NCI-H345 treated with DMSO at 0.1 percent for 48 hours (cell line): ENCODE data around the gene NID1.
"Not testable (repeated sequence)": the region's sequence is repeated elsewhere in the genome, so short reads cannot be mapped to it uniquely, and the experiment has no call there.

Experiments
- DNase-seq: peaks from one replicate; lab custom pipeline; 2025; ENCODE audit not compliant: unreplicated experiment; lab: John Stamatoyannopoulos, UW

The NID1 gene

DNA sequence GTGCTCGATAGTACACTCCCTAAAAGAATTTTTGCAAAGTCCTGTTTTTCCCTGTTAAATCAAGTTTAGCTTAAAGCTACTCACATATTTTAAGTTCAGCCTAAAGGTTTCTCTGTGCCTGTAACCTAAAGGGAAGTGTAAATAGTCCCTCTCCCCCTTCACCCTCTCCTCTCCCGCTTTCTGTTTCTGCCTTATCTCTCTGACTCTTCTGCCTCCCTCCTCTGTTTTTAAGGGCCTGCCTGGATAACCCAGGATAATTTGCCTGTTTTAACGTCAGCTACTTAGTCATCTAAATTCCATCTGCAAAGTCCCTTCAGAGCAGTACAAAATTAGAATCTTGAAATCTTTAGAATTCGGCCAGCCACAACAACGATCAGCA lies 92.6 kb downstream of the NID1 start:
- DNase-seq: no peak

DNA sequence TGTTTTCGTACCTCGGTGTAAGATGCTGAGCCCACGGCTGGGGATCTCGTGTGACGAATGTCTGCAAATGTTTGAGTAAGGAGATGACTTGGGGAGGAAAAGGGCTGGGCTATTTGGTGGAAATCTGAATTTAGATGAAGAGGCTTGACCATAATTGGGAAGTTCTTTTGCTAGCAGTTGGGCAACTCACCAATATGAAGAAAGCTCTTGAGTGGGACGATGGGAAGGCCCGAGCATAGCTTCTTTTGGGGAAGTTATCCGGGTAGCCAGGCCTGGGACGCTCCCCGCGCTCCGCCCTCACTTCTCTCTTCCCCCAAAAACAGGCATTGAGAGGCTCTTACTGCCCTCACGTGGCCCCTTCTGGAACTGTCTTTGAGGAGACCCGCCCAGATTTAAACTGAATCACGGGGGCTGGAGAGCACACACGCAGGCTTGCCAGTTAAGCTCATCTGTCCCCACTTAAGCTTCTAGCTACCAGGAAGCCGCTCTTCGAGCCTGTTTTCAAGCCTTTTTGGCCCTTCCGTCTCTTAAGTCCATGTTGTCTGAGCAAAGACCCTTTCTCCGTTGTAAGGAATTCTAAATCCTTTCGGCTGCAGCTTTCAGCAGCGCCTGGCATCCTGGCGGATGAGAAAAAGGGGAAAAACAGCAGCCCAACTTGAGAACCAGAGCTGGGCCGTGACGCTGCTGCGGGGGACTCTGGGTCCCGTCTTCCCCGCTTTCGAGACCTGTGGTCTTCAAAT lies 93.1 kb downstream of the NID1 start:
- peak; percentile 87 for DNase-seq

DNA sequence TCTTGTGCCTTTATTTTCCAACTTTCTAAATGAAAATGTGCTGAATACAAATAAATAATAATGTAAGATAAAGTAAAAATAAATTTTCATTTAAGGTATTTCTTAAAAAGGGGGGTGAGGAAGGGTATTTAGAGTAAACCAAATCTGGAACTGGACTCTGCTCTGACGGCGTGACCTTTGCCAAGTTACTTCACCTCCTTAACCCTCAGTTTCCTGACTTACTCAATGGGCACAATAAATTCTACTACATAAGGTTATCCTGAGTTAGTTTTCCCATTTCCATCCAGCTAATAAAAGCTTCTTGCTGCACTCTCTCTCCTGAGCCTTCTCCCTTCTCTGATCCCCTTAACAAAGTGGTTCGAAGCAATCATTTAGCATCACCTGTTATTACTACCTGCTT lies 93.9 kb downstream of the NID1 start:
- no peak for DNase-seq

DNA sequence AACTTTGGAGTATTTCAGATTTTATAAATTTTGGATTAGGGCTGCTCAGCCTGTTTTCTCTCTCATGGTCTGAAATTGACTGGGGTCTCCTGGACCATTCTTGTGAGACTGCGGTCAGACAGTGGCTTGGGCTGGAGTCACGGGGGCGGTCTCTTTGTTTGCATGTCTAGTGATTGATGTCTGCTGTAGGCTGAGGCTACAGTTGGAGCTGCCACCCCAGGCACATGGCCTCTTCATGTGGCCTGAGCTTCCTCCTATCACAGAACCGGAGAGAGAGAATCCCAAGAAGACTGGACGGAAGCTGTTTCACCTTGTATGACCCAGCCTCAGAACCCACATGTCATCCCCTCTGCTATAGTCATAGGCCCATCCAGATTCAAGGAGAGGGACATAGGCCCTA lies 96.1 kb downstream of the NID1 start:
- no peak for DNase-seq

DNA sequence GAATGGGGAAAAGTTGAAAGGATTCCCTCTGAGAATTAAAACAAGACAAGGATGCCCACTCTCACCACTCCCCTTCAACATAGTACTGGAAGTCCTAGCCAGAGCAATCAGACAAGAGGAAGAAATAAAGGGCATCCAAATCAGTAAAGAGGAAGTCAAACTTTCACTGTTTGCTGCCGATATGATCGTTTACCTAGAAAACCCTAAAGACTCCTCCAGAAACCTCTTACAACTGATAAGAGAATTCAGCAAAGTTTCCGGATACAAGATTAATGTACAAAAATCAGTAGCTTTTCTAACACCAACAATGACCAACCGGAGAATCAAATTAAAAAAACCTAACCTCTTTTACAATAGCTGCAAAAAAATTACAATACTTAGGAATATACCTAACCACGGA lies 98.8 kb downstream of the NID1 start:
- DNase-seq: not testable (repeated sequence)

DNA sequence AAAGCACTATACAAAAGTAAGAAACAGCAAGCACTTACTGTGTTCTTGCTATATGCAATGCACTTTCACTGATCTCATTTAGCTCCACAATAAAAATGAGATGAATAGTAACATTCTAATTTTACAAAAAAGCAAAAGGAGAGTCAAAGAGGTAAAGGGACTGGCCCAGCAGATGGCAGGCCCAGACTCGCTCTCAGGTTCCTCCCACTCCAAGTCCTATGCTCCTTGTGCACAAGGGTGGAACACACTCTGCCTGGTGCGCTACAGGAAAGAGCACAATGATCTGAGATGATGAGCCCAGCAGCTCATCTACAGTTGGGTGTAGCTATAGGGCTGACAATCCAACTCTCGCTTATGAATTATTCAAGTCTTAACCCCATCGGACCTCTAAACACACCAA lies 104.1 kb downstream of the NID1 start:
- DNase-seq: no peak

DNA sequence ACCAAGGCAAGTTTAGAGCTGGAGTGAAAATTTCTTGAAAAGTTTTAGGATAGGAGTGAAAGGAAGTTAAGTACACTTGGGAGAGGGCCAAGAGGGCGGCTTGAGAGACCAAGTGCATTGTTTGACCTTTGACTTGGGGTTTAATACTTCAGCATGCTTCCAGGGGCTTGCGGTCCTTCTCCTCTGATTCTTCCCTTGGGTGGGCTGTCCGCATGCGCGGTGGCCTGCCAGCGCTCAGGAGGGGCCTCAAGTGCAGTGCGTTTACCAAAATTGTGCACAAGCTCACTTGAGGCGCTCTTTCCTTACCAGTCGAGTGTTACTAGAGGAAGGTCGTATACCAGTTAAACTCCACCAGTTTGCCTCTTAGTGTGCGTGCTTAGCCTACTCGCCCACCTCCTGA lies 106.9 kb downstream of the NID1 start:
- DNase-seq: no peak

DNA sequence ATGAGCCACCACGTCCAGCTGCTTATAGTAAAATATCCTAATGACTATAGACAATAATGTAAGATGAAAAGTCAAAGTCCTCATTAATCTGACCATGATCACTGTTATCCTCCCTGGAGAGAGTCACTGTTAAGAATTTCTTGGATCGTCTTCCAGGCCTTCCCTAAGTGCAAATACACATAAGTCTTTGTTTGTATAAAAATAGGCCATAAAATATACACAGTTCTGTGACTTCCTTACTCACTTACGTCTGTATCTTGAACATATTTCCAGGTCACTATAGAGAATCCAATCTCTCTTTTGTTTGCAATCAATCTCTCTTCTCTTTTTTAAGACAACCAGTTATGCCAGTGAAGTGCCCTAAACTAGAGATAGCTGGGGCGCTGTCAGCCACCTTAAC lies 109.1 kb downstream of the NID1 start:
- DNase-seq: no peak

DNA sequence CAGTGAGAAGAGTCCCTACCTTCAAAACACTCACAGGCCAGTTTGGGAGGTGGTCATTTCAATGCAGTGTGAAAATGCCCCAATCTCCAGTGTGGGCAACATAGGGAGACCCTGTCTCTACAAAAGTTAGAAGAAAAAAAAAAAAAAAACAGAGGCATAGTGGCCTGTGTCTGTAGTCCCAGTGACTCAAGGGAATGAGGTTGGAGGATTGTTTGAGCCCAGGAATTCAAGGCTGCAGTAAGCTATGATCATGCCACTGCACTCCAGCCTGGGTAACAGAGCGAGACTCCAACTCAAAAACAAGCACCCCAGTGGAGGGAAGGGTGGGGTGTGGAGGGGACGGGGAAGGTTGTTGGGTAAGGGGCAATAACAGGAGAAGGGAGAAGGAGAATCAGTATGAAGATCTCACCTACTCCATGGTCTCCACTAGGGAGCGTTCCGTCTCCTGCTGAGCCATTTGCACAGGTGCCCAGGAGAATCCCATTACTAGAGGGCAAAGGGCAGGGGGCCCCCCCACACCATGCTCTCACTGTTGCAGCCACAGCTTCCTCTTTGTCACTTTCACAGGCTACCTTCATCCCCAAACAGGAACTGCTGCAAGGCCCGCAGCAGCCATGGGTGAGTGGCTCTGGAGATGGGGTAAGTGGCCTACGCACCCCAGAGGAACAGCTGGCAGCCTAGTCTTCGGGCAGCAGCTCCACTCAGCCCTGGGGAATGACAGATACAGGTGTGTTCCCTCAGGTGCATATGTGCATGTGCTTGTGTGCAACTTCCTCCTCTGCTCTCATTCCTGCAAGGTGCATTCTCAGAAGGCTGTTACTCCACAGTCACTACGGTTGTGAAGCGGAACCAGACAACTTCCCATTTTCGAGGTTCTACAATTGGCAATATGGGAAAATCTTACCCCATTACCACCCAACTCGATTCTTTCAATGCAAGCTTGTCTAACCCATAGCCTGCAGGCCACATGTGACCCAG lies 110.3 kb downstream of the NID1 start:
- DNase-seq: no peak

- DNase-seq: no peak
Measured at GRCh38 chr1:235953801-235954200, 111.1 kb downstream of the NID1 start.

DNA sequence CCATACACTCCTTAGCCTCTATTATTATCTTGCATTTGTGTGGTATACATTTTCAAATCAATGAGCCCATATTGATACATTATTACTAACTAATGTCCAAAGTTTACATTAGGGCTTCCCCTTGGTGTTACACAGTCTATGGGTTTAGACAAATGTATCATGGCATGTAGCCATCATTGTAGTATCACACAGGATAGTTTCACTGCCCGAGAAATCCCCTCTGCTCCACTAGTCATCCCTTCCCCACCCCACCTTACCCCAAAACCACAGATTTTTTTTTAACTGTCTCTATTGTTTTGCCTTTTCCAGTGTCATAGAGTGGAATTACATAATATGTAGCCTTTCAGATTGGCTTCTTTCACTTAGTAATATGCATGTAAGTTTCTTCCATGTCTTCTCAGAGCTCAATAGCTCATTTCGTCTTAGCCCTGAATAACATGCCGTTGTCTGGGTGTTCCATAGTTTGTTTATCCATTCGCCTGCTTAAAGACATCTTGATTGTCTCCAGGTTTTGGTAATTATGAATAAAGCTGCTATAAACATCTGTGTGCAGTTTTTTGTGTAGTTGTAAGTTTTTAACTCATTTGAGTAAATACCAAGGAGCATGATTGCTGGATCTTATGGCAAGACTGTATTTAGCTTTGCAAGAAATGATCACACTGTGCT lies 111.8 kb downstream of the NID1 start:
- DNase-seq: no peak

DNA sequence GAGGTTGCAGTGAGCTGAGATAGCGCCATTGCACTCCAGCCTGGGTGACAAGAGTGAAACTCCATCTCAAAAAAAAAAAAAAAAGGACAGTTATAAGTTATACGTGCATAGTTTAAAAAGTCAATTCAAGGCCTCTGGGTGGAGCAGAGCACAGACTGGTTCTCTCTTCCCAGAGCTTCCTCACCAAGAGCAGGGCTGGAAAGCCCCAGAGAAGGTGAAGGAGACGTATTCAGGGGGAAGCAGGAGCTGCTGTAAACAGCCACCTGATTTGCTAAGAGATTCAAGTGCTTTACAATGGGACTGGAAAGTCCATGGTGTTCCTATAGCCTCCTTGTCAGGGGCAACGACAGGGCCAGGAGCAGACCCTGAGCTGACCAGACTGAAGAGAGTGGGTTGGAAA lies 113.2 kb downstream of the NID1 start:
- DNase-seq: no peak

- no peak for DNase-seq
Measured at GRCh38 chr1:235950318-235950717, 114.6 kb downstream of the NID1 start.

- no peak for DNase-seq
Measured at GRCh38 chr1:235948774-235949427, 116.0 kb downstream of the NID1 start.

- no peak for DNase-seq
Measured at GRCh38 chr1:235947989-235948388, 116.9 kb downstream of the NID1 start.

GRCh38 chr1:235946571-235946981 lies 118.3 kb downstream of the NID1 start:
- no peak for DNase-seq

- no peak for DNase-seq
Measured at GRCh38 chr1:235945775-235946570, 118.9 kb downstream of the NID1 start.

DNA sequence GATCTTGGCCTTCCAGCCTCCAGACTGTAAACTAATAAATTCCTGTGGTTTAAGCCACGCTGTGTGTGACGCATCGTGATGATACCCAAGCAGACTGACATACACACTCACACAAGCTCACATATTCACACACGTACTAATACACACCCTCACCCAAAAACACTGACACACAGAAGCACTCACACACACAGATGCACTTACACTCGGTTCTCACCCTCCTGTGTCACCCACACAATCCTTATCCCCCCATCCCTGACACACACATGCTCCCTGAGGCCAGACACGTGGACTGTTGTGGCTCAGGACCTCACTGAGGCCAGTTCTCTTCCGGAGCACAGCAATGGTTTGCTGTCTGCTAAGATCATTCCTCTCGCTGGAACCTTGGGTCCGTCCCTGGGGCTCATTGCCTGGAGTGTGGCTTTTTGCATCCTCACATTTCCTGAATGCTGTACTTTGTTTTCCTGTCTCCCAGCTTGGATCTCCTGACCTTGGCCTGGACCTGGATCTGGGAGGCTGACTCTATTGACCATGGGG lies 121.2 kb downstream of the NID1 start:
- DNase-seq: no peak

GRCh38 chr1:235942979-235943575 lies 121.8 kb downstream of the NID1 start:
- DNase-seq: no peak

DNA sequence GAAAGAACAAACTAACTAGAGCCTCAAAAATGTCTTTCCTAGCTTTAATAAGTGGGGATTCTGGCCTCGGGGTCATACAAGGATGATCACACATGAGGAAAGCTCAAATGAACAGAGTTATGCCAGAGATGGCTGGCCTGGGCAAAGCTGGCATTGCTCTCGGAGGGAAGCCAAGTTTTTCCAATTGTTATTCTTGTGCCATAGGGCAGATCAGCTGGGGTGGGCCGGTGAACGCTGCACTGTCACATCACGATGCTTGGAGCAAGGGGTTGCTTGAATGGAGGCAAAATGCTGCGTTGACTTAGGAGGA lies 122.3 kb downstream of the NID1 start:
- no peak for DNase-seq
